Gastrocnemius medialis (tissue), 4 donors: ENCODE measurements around the gene SPACA4. TPM values are rescaled to one million over a fixed set of nuclear protein-coding genes. Genes with fewer than 3 reads are reported as not detected.

ENCODE experiments used
- ATAC-seq, 2 donors: fragments of 150-250 bp; one replicate each; pipeline ENCODE4 v1.9.1; 2016
- DNase-seq, 2 donors: peaks; one replicate each; pipeline ENCODE4 v3.0.0-alpha.2; 2019
- H3K27ac ChIP-seq, 4 donors: fragments of 200-600 bp; sonication (generic); 1 replicate in 1 of 4; 2 replicates in 3 of 4; pipeline ENCODE4 v1.5.1; 2016 to 2018; ENCODE audit warnings: mild to moderate bottlenecking in 2 of 4, moderate library complexity in 1 of 4
- H3K27me3 ChIP-seq, 3 donors: fragments of 200-600 bp; sonication (generic) in 2 of 3; 1 replicate in 1 of 3; 2 replicates in 2 of 3; pipeline versions ENCODE4 v1.5.1 to v1.6.0; 2016 to 2019; ENCODE audit warnings: mild to moderate bottlenecking in 1 of 3, moderate library complexity in 1 of 3
- H3K36me3 ChIP-seq, 2 donors: fragments of 200-600 bp; sonication (generic) in 1 of 2; one replicate each; pipeline ENCODE4 v1.5.1; 2017 to 2018
- H3K4me1 ChIP-seq, 2 donors: fragments of 200-600 bp; sonication (generic) in 1 of 2; one replicate each; pipeline ENCODE4 v1.5.1; 2016 to 2017; ENCODE audit warnings: mild to moderate bottlenecking in 2 of 2
- H3K4me3 ChIP-seq, 4 donors: fragments of 200-600 bp; sonication (generic) in 3 of 4; 1 replicate in 1 of 4; 2 replicates in 3 of 4; pipeline ENCODE4 v1.5.1; 2016 to 2019; ENCODE audit warnings: mild to moderate bottlenecking in 2 of 4
- H3K9me3 ChIP-seq, 3 donors: fragments of 200-600 bp; sonication (generic) in 2 of 3; 1 replicate in 1 of 3; 2 replicates in 2 of 3; pipeline ENCODE4 v1.5.1; 2016 to 2019
- POLR2A ChIP-seq, 2 donors: fragments of 450-650 bp; IDR thresholded peaks; one replicate each; pipeline ENCODE4 v1.6.1; 2017; ENCODE audit warnings: antibody characterized with exemption in 2 of 2, mild to moderate bottlenecking in 2 of 2, moderate library complexity in 2 of 2
- in situ Hi-C, 4 donors: fragments of 200-750 bp; cut with MboI; loops; one replicate each; pipeline versions ENCODE4 v1.15.0 to v1.8.0; 2017; ENCODE audit warnings: low sequenced_read_pairs in 4 of 4
- intact Hi-C: fragments of 100-400 bp; cut with DNase I; formaldehyde crosslinking; loops from one replicate; pipeline ENCODE4 v1.15.1; 2023; ENCODE audit warnings: low total_unique reads
- total RNA-seq, 4 donors: library from RNA; depleted of rRNA; stranded (reverse); fragments of >200 nt; gene quantifications; one replicate each; pipeline versions ENCODE4 v1.1.0 to v1.2.3, GENCODE V29; 2016
- TF ChIP-seq, protein P1 (sequence below), 5 experiments: fragments of 450-650 bp in 3 of 5; fragments of 200-600 bp in 2 of 5; sonication (generic) in 2 of 5; IDR thresholded peaks in 4 of 5; conservative IDR thresholded peaks in 1 of 5; 1 replicate in 4 of 5; 2 replicates in 1 of 5; pipeline ENCODE4 v1.5.1; 2016 to 2019; ENCODE audit warnings: antibody characterized with exemption in 5 of 5, mild to moderate bottlenecking in 3 of 5, moderate library complexity in 3 of 5

SPACA4 gene
- total RNA-seq, 4 donors from 2014 or later = not detected

DNA sequence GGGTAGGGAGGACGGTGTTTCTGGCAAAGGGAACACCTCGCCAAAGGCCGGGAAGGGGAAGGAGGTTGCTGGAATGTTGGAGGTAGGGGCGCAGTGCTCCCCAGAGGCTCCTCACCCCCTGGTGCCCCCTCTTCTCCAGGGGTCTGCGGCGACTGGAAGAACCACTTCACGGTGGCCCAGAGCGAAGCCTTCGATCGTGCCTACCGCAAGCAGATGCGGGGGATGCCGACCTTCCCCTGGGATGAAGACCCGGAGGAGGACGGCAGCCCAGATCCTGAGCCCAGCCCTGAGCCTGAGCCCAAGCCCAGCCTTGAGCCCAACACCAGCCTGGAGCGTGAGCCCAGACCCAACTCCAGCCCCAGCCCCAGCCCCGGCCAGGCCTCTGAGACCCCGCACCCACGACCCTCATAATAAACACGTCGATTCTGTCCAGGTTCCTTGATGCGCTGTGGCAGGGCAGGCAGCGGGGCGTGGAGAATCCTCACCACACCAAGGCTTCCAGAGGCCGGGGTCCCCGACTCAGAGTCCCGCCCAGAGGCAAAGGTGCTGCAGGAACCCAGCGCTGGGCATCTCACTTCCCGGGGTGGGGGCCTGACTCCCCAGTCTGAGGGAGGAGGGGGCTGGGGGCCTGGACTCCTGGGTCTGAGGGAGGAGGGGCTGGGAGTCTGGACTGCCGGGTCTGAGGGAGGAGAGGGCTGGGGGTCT is 7.4 kb upstream of the SPACA4 start:
- intact Hi-C loops (no loop called here), in situ Hi-C loops (loop anchor here in 2 of 4 donors (25.0 kb wide), 1 partner anchor 287 kb away; a partner anchor contains a TSS)
- H3K27ac ChIP-seq = no peak overlapping the region
- H3K36me3 ChIP-seq = no peaks in the 10 kb centered on the region
- ATAC-seq (no peak), DNase-seq (no peak)
- no peaks in the 10 kb centered on the region for H3K9me3 ChIP-seq
- no peaks in the 10 kb centered on the region for H3K27me3 ChIP-seq
- TF ChIP-seq POLR2A (IDR thresholded peaks at IDR 0.05) = no peak
- TF ChIP-seq, protein P1, sequence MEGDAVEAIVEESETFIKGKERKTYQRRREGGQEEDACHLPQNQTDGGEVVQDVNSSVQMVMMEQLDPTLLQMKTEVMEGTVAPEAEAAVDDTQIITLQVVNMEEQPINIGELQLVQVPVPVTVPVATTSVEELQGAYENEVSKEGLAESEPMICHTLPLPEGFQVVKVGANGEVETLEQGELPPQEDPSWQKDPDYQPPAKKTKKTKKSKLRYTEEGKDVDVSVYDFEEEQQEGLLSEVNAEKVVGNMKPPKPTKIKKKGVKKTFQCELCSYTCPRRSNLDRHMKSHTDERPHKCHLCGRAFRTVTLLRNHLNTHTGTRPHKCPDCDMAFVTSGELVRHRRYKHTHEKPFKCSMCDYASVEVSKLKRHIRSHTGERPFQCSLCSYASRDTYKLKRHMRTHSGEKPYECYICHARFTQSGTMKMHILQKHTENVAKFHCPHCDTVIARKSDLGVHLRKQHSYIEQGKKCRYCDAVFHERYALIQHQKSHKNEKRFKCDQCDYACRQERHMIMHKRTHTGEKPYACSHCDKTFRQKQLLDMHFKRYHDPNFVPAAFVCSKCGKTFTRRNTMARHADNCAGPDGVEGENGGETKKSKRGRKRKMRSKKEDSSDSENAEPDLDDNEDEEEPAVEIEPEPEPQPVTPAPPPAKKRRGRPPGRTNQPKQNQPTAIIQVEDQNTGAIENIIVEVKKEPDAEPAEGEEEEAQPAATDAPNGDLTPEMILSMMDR (IDR thresholded peaks at IDR 0.05 in 4 of 5, conservative IDR thresholded peaks at IDR 0.05 in 1 of 5) = no peak
- H3K4me3 ChIP-seq = no peak overlapping the region
- H3K4me1 ChIP-seq = no peaks in the 10 kb centered on the region

DNA sequence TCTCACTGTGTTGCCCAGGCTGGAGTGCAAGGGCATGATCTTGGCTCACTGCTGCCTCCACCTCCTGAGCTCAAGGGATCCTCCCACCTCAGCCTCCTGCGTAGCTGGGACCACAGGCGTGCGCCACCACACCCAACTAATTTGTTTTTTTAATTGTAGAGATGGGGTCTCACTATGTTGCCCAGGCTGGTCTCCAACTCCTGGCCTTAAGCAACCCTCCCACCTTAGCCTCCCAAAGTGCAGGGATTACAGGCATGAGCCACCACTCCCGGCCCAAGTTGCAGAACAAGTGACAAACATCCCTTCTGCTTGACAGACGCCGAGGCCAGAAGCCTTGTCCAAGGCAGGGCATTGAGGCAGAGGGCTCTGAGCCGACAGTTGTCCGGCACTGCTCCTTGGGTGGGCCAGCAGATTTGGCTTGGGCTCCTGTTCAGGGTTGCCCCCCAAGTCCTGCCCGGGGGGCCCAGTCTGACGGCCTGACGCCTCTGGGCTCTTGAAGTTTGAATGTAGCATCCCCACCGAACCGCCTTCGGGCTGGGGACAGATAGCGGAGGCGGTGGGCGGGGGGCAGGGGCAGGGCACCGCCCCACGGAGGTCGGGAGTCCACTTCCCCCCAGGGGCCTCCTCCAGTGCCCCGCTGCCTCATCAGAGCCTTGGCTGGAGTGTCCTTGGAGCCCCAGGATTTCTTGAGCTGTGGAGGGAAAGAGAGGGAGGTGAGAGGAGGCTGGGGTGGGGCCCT is 5.7 kb upstream of the SPACA4 start:
- no peaks in the 10 kb centered on the region for H3K4me1 ChIP-seq
- ATAC-seq (no peak), DNase-seq (no peak)
- H3K27ac ChIP-seq = no peak overlapping the region
- in situ Hi-C loops = no loop called here
- H3K36me3 ChIP-seq = no peaks in the 10 kb centered on the region
- no peak for TF ChIP-seq POLR2A (IDR thresholded peaks at IDR 0.05)
- TF ChIP-seq, protein P1 (IDR thresholded peaks at IDR 0.05 in 4 of 5, conservative IDR thresholded peaks at IDR 0.05 in 1 of 5) = no peak
- H3K9me3 ChIP-seq = no peaks in the 10 kb centered on the region
- no peak overlapping the region for H3K4me3 ChIP-seq
- H3K27me3 ChIP-seq = no peaks in the 10 kb centered on the region
- intact Hi-C loops = no loop called here

DNA sequence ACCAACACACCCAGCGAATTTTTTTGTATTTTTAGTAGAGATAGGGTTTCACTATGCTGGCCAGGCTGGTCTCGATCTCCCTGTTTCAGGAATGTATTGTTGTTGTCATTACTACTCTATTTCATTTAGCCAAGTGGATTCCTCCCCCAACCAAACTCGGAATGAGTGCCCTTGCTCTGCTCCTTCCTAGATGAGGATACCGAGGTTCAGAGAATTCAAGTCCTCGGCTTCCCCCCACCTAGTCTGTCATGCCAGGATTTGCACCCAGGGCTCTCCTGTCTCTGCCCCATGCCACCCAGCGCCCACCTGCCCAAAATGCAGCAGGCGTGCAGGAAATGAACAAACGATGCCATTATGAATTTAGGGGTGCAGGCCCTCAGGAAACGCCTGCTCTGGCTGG is 3.5 kb upstream of the SPACA4 start:
- in situ Hi-C loops = no loop called here
- intact Hi-C loops = no loop called here
- DNase-seq (no peak), ATAC-seq (no peak)
- TF ChIP-seq POLR2A (IDR thresholded peaks at IDR 0.05) = no peak
- TF ChIP-seq, protein P1 (IDR thresholded peaks at IDR 0.05 in 4 of 5, conservative IDR thresholded peaks at IDR 0.05 in 1 of 5) = no peak
- no peak overlapping the region for H3K4me3 ChIP-seq
- no peaks in the 10 kb centered on the region for H3K27me3 ChIP-seq
- H3K9me3 ChIP-seq = no peaks in the 10 kb centered on the region
- H3K36me3 ChIP-seq = no peaks in the 10 kb centered on the region
- H3K27ac ChIP-seq = no peak overlapping the region
- no peaks in the 10 kb centered on the region for H3K4me1 ChIP-seq

DNA sequence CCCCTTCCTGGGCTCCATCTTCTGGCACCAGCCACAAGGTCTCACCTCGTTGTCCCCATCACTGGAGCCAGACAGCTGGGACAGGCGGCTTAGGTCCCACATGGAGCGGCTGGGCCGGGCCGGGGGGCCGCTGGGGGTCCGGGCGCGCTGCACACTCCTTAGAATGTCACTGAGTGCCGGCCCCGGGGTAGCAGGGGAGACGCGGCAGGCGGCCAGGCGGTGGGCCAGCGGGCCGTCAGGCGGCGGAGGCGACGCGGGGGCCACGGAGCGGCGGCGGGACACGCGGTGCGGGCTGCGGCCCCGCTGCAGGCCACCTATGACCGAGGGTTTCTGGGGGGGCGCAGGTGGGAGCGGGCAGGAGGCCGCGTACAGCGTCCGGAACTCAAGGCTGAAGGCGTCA is 3.1 kb upstream of the SPACA4 start:
- TF ChIP-seq POLR2A (IDR thresholded peaks at IDR 0.05) = no peak
- TF ChIP-seq, protein P1 (IDR thresholded peaks at IDR 0.05 in 4 of 5, conservative IDR thresholded peaks at IDR 0.05 in 1 of 5) = no peak
- no peak overlapping the region for H3K4me3 ChIP-seq
- no peaks in the 10 kb centered on the region for H3K36me3 ChIP-seq
- in situ Hi-C loops = no loop called here
- no peaks in the 10 kb centered on the region for H3K27me3 ChIP-seq
- H3K9me3 ChIP-seq = no peaks in the 10 kb centered on the region
- ATAC-seq (no peak), DNase-seq (no peak)
- no peaks in the 10 kb centered on the region for H3K4me1 ChIP-seq
- intact Hi-C loops = no loop called here
- no peak overlapping the region for H3K27ac ChIP-seq
